ENCODE measurements around the gene UBL5. TPM values are rescaled to one million over a fixed set of nuclear protein-coding genes. Genes with fewer than 3 reads are reported as not detected.
A peak's percentile ranks its signal among the peaks of the same experiment; 100 is the strongest.

Gene UBL5
- total RNA-seq, 2 donors from 2014 or later = 113 to 120 TPM

- intact Hi-C loops (cut with DNase I) = loop anchor here (10.0 kb wide), 1 partner anchor 167 kb away; the partner anchor contains the start of gene ZNF561
- Histone ChIP-seq H3K27me3 (no peaks in the 10 kb centered on the region), H3K4me3 (peak overlapping the region; percentile 21 to 25), H3K4me1 (peaks cover 11% of the 10 kb centered on the region), H3K27ac (peak overlapping the region; percentile 80 to 91 (median 89)), H3K36me3 (replicated peaks in 1 of 2; ENCODE audit: insufficient read depth in 1 of 2, low read depth in 2 of 2) (no peaks in the 10 kb centered on the region), H3K9me3 (no peaks in the 10 kb centered on the region)
- 1 to 4% methylated on average over 30 to 32 of the region's 50 CpGs for WGBS, 2 donors
- peak; percentile 88 to 96 (median 92) for DNase-seq
- ATAC-seq = peak; percentile 72
- TF ChIP-seq POLR2A (IDR thresholded peaks at IDR 0.05) = peak in 1 of 3 donors; percentile 39
- TF ChIP-seq, protein P1, sequence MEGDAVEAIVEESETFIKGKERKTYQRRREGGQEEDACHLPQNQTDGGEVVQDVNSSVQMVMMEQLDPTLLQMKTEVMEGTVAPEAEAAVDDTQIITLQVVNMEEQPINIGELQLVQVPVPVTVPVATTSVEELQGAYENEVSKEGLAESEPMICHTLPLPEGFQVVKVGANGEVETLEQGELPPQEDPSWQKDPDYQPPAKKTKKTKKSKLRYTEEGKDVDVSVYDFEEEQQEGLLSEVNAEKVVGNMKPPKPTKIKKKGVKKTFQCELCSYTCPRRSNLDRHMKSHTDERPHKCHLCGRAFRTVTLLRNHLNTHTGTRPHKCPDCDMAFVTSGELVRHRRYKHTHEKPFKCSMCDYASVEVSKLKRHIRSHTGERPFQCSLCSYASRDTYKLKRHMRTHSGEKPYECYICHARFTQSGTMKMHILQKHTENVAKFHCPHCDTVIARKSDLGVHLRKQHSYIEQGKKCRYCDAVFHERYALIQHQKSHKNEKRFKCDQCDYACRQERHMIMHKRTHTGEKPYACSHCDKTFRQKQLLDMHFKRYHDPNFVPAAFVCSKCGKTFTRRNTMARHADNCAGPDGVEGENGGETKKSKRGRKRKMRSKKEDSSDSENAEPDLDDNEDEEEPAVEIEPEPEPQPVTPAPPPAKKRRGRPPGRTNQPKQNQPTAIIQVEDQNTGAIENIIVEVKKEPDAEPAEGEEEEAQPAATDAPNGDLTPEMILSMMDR (IDR thresholded peaks at IDR 0.05) = no peak
Measured at GRCh38 chr19:9791552-9792205, 36.0 kb upstream of the UBL5 start.

GRCh38 chr19:9792206-9793070 lies 35.3 kb upstream of the UBL5 start:
- 1 to 2% methylated on average over 27 to 40 of the region's 70 CpGs for WGBS, 2 donors
- H3K36me3 ChIP-seq (replicated peaks in 1 of 2; ENCODE audit: insufficient read depth in 1 of 2, low read depth in 2 of 2) = no peaks in the 10 kb centered on the region
- ATAC-seq (peak; percentile 73), DNase-seq (peak; percentile 88 to 95 (median 92))
- H3K4me1 ChIP-seq = peaks cover 11% of the 10 kb centered on the region
- peak overlapping the region; percentile 80 to 91 (median 89) for H3K27ac ChIP-seq
- no peaks in the 10 kb centered on the region for H3K9me3 ChIP-seq
- intact Hi-C loops (cut with DNase I) = loop anchor here (10.0 kb wide), 1 partner anchor 168 kb away; the partner anchor contains the start of gene ZNF561
- H3K4me3 ChIP-seq = peak overlapping the region; percentile 23 to 31
- H3K27me3 ChIP-seq = no peaks in the 10 kb centered on the region
- TF ChIP-seq, protein P1 (IDR thresholded peaks at IDR 0.05) = peak in 2 of 7 experiments; percentile 18 to 19
- peak in 1 of 3 donors; percentile 19 for TF ChIP-seq POLR2A (IDR thresholded peaks at IDR 0.05)

DNA sequence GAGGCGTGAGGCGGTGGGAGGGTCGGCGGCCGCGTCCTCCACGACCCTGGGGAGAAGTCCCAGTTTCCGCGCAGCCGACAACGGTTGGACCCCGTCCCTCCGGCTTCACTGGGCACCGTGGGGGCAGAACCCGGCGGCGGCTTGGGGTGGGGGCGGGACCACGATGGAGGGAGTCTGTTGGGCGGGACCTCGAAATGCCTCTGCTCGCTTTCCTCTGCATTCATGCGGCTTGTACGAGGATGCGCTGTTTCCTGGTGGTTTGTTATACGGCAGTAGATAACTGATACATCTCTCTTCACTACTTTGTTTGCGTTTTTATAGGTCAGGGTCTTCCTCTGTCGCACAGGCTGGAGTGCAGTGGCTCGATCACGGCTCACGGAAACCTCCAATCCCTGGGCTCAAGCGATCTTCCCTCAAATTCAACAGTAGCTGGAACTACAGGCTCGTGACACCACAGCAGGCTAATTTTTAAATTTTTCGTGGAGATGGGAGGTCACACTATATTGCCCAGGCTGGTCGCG lies 34.6 kb upstream of the UBL5 start:
- intact Hi-C loops (cut with DNase I) = loop anchor here (10.0 kb wide), 1 partner anchor 168 kb away; the partner anchor contains the start of gene ZNF561

DNA sequence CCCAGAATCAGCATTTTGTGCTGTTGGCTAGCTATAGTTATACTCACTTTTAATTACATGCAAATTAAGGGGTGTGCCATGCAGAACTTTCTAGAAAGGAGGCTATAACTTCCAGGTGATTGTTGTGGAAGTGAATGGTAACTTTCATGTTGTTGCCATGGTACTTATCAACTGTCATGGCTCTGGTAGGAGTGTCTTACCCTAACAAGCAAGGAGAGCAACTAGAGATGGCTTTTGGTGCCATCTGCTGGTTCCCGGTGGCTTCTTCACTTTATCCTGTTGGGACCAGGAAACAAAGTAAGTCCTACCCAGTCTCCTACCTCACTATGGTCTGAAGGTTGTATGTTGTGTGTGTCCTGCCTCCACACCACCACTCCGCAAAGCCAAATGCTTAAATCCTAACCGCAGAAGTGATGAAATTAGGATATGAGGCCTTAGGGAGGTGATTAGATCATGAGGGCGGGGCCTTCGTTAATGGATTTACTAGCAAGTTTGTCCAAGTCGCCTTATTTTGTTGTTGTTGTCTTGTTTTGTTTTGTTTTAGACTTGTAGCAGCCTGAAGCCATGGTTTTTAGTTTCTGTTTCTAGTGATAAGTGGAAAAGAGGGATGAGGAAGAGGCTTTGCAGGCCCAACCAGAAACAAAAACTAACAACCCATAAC lies 31.5 kb upstream of the UBL5 start:
- H3K4me1 ChIP-seq = peaks cover 6% of the 10 kb centered on the region
- H3K36me3 ChIP-seq (replicated peaks in 1 of 2; ENCODE audit: insufficient read depth in 1 of 2, low read depth in 2 of 2) = no peaks in the 10 kb centered on the region
- H3K9me3 ChIP-seq = no peaks in the 10 kb centered on the region
- no peak overlapping the region for H3K4me3 ChIP-seq
- WGBS, 2 donors = 46 to 53% methylated on average over 6 of the region's 6 CpGs
- peak overlapping the region in 2 of 4 donors; percentile 23 to 50 for H3K27ac ChIP-seq
- peak; percentile 49 for ATAC-seq
- no peaks in the 10 kb centered on the region for H3K27me3 ChIP-seq
- intact Hi-C loops (cut with DNase I) = loop anchor here (10.0 kb wide), 1 partner anchor 171 kb away; the partner anchor contains the start of gene ZNF561
- DNase-seq = peak; percentile 77 to 92 (median 88)
- TF ChIP-seq, protein P1 (IDR thresholded peaks at IDR 0.05) = peak; percentile 53 to 88 (median 78)
- no peak for TF ChIP-seq POLR2A (IDR thresholded peaks at IDR 0.05)

More for the DNA sequence above, 34.6 kb upstream of the UBL5 start:
- no peaks in the 10 kb centered on the region for H3K36me3 ChIP-seq (replicated peaks in 1 of 2; ENCODE audit: insufficient read depth in 1 of 2, low read depth in 2 of 2)
- peak; percentile 2 for ATAC-seq
- DNase-seq = peak; percentile 42 to 56 (median 51)
- TF ChIP-seq POLR2A (IDR thresholded peaks at IDR 0.05) = peak in 1 of 3 donors; percentile 4
- TF ChIP-seq, protein P1 (IDR thresholded peaks at IDR 0.05) = peak in 1 of 7 experiments; percentile 1
- no peaks in the 10 kb centered on the region for H3K9me3 ChIP-seq
- peaks cover 11% of the 10 kb centered on the region for H3K4me1 ChIP-seq
- WGBS, 2 donors = 14 to 36% methylated on average over 12 to 36 of the region's 36 CpGs
- H3K27ac ChIP-seq = peak overlapping the region; percentile 40 to 91 (median 89)
- H3K4me3 ChIP-seq = peak overlapping the region; percentile 23 to 31
- no peaks in the 10 kb centered on the region for H3K27me3 ChIP-seq
